Measurements from ENCODE around the gene TTC13. TPM values are rescaled to one million over a fixed set of nuclear protein-coding genes. Genes with fewer than 3 reads are reported as not detected.

The TTC13 gene
- total RNA-seq, 1 experiment from 2014 or later, result 4.4 TPM

DNA sequence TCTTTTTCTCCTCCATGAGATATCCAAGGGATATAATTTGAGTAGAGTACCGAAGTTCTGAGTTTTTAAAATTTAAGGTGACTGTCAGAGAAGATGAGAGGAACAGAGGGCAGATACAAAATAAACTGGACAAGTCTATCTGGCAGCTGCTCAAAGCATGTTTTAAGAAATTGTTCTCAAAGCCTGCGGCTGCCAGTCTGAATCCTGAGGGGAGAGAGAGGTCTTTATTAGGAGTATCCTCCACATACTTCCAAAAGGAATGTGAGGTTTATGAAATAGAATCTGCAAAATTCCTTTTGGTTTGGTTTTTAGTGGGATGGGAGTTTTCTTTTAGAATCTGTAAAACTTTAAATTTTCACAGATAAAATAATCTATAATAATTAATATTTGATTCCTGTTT, 41.3 kb downstream of the TTC13 start:
- ATAC-seq, result no peak
- TF ChIP-seq CREM (CRISPR knock-in tag; IDR thresholded peaks at IDR 0.05), result no peak
- TF ChIP-seq TEAD4 (CRISPR knock-in tag; IDR thresholded peaks at IDR 0.05), result no peak
- DNase-seq (ENCODE audit: low spot score), result no peak
- H3K4me1 Mint-ChIP-seq, result no peaks in the 10 kb centered on the region
- no peak overlapping the region for H3K27ac Mint-ChIP-seq
- H3K27me3 Mint-ChIP-seq (ENCODE audit: low read depth), result no peaks in the 10 kb centered on the region; the same call in 1 of the 2 replicates
- H3K36me3 Mint-ChIP-seq, result no peaks in the 10 kb centered on the region
- no peaks in the 10 kb centered on the region for H3K9me3 Mint-ChIP-seq
- H3K4me3 Mint-ChIP-seq, result no peak overlapping the region
- POLR2A ChIA-PET, result no interaction called here
- CTCF ChIA-PET, result no interaction called here

DNA sequence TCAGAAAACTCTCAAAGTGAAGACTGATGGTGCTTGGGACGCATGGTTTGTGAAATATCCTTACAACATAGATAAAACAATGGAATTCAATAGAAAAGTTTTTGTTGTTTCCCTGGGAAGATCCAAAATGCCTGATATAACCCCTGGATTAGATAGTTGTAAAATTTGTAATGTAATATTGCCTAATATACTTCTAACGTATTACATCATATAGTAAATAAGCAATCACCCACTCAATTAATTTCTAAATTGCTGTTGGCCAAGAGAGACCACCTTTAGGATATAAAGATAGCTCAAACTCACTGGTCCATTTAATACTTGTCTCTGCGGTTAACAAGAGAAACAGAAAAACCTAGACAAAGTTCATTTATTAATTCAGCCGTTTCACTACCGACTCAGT, 42.2 kb downstream of the TTC13 start:
- TF ChIP-seq ZNF423 (CRISPR knock-in tag; IDR thresholded peaks at IDR 0.05) (no peak), ZNF121 (CRISPR knock-in tag; IDR thresholded peaks at IDR 0.05) (no peak), SMAD3 (CRISPR knock-in tag; IDR thresholded peaks at IDR 0.05; ENCODE audit: borderline replicate concordance) (no peak), GTF2I (CRISPR knock-in tag; conservative IDR thresholded peaks at IDR 0.05) (no peak), USF2 (CRISPR knock-in tag; IDR thresholded peaks at IDR 0.05) (no peak), NR1H2 (CRISPR knock-in tag; IDR thresholded peaks at IDR 0.05) (no peak), SOX15 (CRISPR knock-in tag; IDR thresholded peaks at IDR 0.05) (no peak), HMGXB4 (CRISPR knock-in tag; IDR thresholded peaks at IDR 0.05) (no peak), ZNF317 (CRISPR knock-in tag; IDR thresholded peaks at IDR 0.05; ENCODE audit: borderline replicate concordance, low read depth) (no peak), JAZF1 (CRISPR knock-in tag; IDR thresholded peaks at IDR 0.05) (no peak), IRF2 (CRISPR knock-in tag; IDR thresholded peaks at IDR 0.05; ENCODE audit: borderline replicate concordance, low read depth) (no peak), OVOL2 (CRISPR knock-in tag; IDR thresholded peaks at IDR 0.05; ENCODE audit: borderline replicate concordance) (no peak), ZNF532 (CRISPR knock-in tag; IDR thresholded peaks at IDR 0.05; ENCODE audit: borderline replicate concordance) (no peak), TEAD4 (CRISPR knock-in tag; IDR thresholded peaks at IDR 0.05) (no peak)
- TF ChIP-seq, protein P1, sequence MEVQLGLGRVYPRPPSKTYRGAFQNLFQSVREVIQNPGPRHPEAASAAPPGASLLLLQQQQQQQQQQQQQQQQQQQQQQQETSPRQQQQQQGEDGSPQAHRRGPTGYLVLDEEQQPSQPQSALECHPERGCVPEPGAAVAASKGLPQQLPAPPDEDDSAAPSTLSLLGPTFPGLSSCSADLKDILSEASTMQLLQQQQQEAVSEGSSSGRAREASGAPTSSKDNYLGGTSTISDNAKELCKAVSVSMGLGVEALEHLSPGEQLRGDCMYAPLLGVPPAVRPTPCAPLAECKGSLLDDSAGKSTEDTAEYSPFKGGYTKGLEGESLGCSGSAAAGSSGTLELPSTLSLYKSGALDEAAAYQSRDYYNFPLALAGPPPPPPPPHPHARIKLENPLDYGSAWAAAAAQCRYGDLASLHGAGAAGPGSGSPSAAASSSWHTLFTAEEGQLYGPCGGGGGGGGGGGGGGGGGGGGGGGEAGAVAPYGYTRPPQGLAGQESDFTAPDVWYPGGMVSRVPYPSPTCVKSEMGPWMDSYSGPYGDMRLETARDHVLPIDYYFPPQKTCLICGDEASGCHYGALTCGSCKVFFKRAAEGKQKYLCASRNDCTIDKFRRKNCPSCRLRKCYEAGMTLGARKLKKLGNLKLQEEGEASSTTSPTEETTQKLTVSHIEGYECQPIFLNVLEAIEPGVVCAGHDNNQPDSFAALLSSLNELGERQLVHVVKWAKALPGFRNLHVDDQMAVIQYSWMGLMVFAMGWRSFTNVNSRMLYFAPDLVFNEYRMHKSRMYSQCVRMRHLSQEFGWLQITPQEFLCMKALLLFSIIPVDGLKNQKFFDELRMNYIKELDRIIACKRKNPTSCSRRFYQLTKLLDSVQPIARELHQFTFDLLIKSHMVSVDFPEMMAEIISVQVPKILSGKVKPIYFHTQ (CRISPR knock-in tag; IDR thresholded peaks at IDR 0.05), result no peak
- TF ChIP-seq, protein P2, sequence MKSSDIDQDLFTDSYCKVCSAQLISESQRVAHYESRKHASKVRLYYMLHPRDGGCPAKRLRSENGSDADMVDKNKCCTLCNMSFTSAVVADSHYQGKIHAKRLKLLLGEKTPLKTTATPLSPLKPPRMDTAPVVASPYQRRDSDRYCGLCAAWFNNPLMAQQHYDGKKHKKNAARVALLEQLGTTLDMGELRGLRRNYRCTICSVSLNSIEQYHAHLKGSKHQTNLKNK (CRISPR knock-in tag; IDR thresholded peaks at IDR 0.05), result no peak
- DNase-seq (ENCODE audit: low spot score), result no peak
- Mint-ChIP-seq H3K9me3 (no peaks in the 10 kb centered on the region), H3K4me3 (no peak overlapping the region), H3K4me1 (no peaks in the 10 kb centered on the region), H3K27ac (no peak overlapping the region), H3K36me3 (no peaks in the 10 kb centered on the region), H3K27me3 (ENCODE audit: low read depth) (no peaks in the 10 kb centered on the region; the same call in 1 of the 2 replicates)
- ChIA-PET CTCF (interaction anchor here (1.5 kb wide), 1 partner anchor 14 kb away, joined by 4 read pairs; no protein-coding TSS in a partner anchor), POLR2A (interaction anchor here (0.6 kb wide), 1 partner anchor 161 kb away, joined by 4 read pairs; no protein-coding TSS in a partner anchor)
- no peak for ATAC-seq
